Thoracic aorta (tissue), 2 donors: Measurements from ENCODE around the gene LIX1. TPM values are rescaled to one million over a fixed set of nuclear protein-coding genes. Genes with fewer than 3 reads are reported as not detected.

Experiments
- ATAC-seq: fragments of 150-250 bp; one replicate; pipeline ENCODE4 v1.8.0; 2017; ENCODE audit warnings: low read depth; ENCODE audit not compliant: insufficient number of reproducible peaks, low FRiP score
- DNase-seq: peaks from one replicate; pipeline ENCODE4 v3.0.0-alpha.2; 2020; ENCODE audit warnings: low spot score
- H3K27ac ChIP-seq, 2 donors: fragments of 200-600 bp; sonication (generic); 1 replicate in 1 of 2; 2 replicates in 1 of 2; pipeline ENCODE4 v1.5.1; 2016; ENCODE audit warnings: mild to moderate bottlenecking in 2 of 2, moderate library complexity in 2 of 2
- H3K27me3 ChIP-seq: fragments of 200-600 bp; sonication (generic); replicated peaks from 2 replicates; pipeline ENCODE4 v1.6.0; 2016; ENCODE audit warnings: mild to moderate bottlenecking; ENCODE audit not compliant: insufficient read depth
- H3K36me3 ChIP-seq: fragments of 200-600 bp; sonication (generic); one replicate; pipeline ENCODE4 v1.5.1; 2016
- H3K4me1 ChIP-seq, 2 donors: fragments of 200-600 bp; sonication (generic); 1 replicate in 1 of 2; 2 replicates in 1 of 2; pipeline versions ENCODE4 v1.5.1 to v1.6.0; 2016; ENCODE audit warnings: low read depth in 2 of 2, mild to moderate bottlenecking in 1 of 2; ENCODE audit not compliant: control insufficient read depth in 1 of 2
- H3K4me3 ChIP-seq: fragments of 200-600 bp; sonication (generic); 2 replicates; pipeline ENCODE4 v1.5.1; 2016; ENCODE audit warnings: mild to moderate bottlenecking
- H3K9me3 ChIP-seq: fragments of 200-600 bp; sonication (generic); 2 replicates; pipeline ENCODE4 v1.5.1; 2016
- CTCF ChIP-seq: fragments of 200-600 bp; sonication (generic); IDR thresholded peaks from one replicate; pipeline ENCODE4 v1.5.1; 2019; ENCODE audit warnings: antibody characterized with exemption
- total RNA-seq, 2 donors: library from RNA; depleted of rRNA; stranded (reverse); fragments of >200 nt; gene quantifications; one replicate each; pipeline versions ENCODE4 v1.1.0 to v1.2.3, GENCODE V29; 2016

The LIX1 gene
- total RNA-seq, 2 donors from 2014 or later, result not detected

GRCh38 chr5:97042996-97043395 is 99.4 kb downstream of the LIX1 start:
- H3K4me3 ChIP-seq, result no peak overlapping the region
- no peaks in the 10 kb centered on the region for H3K36me3 ChIP-seq
- no peak for TF ChIP-seq CTCF
- no peaks in the 10 kb centered on the region for H3K9me3 ChIP-seq
- H3K4me1 ChIP-seq, result no peaks in the 10 kb centered on the region
- DNase-seq, result no peak
- no peaks in the 10 kb centered on the region for H3K27me3 ChIP-seq
- H3K27ac ChIP-seq, result no peak overlapping the region
- no peak for ATAC-seq

Other genes with a start within 250 kb of the LIX1 start
- gene LNPEP, start 206.5 kb downstream of the LIX1 start, total RNA-seq, result 10 to 100 TPM; 55.0 to 74.6 TPM
- 10 to 100 TPM; 10.4 to 33.5 TPM for gene RIOK2, start 40.6 kb upstream of the LIX1 start, total RNA-seq